Islet precursor cell (in vitro differentiated cells): ENCODE results near the gene TOP2B.

Source experiments
- DNase-seq: peaks from one replicate; pipeline ENCODE4 v3.0.0-alpha.2; 2018

The TOP2B gene

DNA sequence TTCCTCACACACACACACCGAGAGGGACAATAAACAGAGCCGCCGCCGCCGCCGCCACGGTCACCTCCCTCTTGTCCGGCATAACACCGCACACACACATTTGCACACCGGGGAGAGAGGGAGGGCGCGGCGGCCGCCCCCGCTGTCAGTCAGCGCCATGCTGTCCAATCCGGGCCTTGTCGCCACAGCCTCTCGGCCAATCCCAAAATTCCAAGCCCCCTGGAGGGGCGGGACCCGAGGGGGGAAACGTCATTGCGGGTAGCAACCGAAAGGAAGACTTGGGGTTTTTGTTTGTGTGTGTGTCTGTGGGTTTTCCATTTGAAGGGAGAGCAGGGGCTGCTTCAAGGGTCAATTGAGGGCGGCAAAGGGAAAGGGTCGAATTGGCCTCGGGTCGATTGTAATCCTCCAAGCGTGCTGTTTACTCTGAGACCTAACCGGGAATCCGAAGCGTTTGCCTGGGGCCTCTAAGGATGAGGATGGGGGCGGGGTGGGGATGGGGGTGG is at the start of gene TOP2B:
Gene TOP2B (minus strand): TSS at position 96 of the 503 bp plus-strand sequence. CDS start 610 bp downstream, outside the sequence.
- DNase-seq, result peak; percentile 98

DNA sequence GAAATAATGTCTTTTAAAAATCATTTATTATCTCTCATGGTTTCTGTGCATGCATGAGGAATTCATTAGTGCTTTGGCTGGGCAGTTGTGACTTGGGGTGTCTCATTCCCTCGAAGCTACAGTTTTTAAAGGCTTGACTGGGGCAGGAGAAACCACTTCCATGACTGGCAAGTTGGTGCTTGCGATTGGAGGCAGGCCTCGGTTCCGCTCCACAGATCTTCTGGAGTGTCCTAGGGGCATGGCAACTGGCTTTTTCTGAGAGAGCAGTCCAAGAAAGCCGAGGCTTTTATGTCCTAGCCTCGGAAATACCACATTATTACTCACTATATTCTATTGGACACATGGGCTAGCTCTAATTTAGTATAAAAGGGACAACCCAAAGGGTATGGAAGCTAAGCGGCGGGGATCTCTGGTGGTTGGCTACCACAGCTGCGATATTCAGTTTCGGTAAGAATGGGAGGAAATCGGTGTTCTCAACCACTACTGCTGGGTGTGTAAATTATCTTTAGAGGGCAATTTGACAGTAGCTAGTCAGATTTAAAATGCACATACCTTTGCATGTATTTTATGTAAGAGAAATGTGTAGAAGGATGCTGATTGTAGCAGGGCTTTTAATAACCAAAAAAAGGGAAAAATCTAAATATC is 48.8 kb upstream of the TOP2B start:
- no peak for DNase-seq

- DNase-seq, result no peak
Measured at GRCh38 chr3:25711090-25711489, 46.4 kb upstream of the TOP2B start.

- no peak for DNase-seq
Measured at GRCh38 chr3:25708036-25708435, 43.3 kb upstream of the TOP2B start.

DNA sequence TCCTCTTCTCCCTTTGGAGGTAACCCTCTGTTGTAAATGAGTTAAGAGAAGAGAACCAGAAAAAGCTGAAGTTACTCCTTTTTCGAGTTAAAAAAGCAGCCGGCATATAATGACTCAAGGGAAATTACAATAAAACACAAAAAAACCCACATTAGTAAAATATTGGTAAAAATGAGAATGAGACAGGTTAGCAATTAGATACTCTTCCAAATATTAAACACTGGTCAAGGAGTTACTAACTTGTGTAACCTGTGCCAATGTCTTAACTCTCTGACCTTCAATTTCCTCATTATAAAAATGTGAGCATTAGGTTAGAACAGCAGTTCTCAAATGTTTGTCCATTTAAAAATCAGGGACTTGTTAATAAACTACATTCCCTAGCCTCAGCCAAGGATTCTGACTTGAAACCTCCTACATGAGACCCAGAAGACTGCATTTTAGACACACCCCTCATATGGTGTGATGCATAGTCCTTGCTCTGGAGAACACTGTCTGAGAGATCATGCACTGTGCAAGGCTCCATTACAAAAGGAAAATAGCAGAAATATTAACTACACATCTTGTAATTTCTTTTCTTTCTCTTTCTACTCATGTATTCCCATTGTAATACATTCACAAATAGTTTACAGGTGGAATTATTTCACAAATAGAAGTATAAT is 42.7 kb upstream of the TOP2B start:
- no peak for DNase-seq

GRCh38 chr3:25706213-25706612 is 41.5 kb upstream of the TOP2B start:
- DNase-seq, result no peak

GRCh38 chr3:25697553-25697952 is 32.8 kb upstream of the TOP2B start:
- no peak for DNase-seq

- no peak for DNase-seq
Measured at GRCh38 chr3:25695731-25696420, 31.2 kb upstream of the TOP2B start.

GRCh38 chr3:25693238-25693637 is 28.5 kb upstream of the TOP2B start:
- DNase-seq, result no peak

- DNase-seq, result no peak
Measured at GRCh38 chr3:25692341-25692740, 27.6 kb upstream of the TOP2B start.

DNA sequence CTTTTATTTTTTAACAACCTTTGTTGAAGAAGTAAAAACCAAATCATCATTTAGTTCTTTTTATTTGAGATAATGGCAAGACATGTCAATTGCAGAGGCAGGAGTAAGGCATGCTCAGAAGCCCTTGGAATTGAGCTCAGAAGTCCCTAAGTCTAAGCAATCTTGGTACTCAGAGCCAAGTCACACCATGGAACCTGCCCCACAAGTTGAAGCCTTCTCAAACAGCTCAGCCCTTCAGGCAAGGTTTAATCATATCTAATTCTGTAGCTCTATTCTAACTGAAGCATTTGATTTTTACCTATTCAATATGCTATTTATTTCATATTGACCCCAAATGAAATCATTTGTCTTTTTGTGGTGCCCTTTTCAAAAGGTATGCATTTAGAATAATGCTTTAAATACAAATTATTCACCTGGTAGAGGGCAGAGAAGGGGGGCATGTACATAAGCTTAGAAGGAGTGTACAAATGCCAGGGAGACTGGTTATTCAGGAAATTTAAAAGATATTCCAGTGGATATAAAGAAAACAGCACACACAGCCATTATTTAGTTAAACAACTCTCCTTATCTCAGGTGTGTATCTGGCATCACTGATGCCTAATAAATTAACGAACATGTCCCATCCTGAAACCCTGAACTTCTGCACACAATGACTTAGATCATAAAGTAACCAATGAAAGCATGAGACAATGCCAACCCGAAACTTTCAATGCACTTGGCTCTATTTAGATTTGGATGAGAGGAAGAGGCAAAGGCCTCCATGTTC is 26.2 kb upstream of the TOP2B start:
- DNase-seq, result no peak

DNA sequence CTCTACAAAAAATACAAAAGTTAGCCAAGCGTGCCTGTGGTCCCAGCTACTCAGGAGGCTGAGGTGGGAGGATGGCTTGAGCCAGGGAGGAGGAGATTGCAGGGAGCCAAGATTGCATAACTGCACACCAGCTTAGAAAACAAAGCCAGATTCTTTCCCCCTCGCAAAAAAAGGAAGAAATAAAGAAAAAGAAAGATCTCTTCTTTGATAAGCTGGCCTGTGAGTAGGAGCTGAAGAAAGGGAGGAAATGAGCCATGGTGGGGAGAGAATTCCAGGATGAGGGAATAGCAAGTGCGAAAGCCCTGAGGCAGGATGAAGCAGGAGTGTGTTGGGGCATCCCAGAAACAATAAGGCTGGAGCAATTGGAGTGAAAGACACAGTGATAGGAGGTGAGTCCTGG is 24.5 kb upstream of the TOP2B start:
- peak; percentile 66 for DNase-seq

DNA sequence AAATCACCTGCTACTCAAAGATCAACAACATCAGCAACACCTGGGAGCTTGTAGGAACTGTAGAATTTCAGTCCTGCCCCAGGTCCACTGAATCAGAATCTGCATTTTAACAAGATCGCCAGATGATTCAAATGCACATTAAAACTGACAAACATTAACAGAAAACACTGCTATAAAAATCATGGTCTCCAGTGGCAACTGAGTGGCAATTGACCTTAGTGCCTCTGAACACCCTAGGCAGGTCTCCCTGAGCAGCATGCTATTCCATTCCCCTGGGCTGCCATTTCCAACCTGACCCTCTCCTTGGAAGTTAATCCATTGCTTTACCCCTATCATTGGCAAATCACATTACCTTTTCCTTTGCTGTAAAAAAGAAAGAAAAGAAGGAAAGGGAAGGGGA is 23.0 kb upstream of the TOP2B start:
- no peak for DNase-seq

GRCh38 chr3:25686766-25687165 is 22.1 kb upstream of the TOP2B start:
- no peak for DNase-seq

DNA sequence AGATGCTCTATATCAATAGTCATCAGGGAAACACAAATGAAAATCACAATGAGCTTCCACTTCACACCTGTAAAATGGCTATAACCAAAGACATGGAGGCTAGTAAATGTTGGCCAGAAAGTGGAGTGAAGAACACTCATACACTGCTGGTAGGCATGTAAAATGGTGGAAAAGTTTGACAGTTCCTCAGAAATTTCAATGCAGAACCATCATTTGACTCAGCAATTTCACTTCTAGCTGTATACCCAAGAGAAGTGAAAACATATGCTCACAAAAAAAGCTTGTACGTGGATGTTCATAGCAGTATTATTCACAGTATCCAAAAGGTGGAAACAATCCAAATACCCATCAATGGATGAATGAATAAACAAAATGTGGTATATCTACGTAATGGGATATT is 19.2 kb upstream of the TOP2B start:
- no peak for DNase-seq

GRCh38 chr3:25683410-25683809 is 18.7 kb upstream of the TOP2B start:
- no peak for DNase-seq

DNA sequence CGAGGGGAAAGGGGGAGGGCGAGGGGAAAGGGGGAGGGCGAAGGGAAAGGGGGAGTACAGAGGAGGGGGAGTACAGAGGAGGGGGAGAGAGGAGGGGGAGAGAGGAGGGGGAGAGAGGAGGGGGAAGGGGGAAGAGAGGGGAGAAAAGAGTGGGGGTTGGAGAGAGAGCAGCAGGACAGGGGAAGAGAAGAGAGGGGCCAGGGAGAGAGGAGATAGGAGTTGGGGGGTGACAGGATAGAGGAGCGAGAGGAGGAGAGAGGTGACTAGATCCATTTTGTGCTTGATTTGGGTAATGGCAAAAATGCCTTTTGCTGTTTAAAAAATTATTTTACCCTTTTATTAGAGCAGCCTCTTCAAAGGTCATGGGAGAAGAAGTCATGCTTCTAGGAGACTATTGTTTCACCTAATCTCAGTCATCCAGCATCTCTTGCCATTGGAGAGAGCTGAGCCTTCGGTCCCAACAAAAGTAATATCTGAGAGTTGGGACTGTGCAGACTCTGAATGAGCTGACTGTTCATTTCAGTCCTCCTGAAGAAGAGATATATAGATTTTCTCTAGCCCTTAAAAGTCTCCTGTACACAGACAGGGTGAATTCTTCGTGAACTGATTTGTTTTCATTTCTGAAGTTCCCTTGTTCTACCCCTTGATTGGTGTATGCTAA is 15.1 kb upstream of the TOP2B start:
- DNase-seq, result no peak

- DNase-seq, result no peak
Measured at GRCh38 chr3:25679166-25679565, 14.5 kb upstream of the TOP2B start.

DNA sequence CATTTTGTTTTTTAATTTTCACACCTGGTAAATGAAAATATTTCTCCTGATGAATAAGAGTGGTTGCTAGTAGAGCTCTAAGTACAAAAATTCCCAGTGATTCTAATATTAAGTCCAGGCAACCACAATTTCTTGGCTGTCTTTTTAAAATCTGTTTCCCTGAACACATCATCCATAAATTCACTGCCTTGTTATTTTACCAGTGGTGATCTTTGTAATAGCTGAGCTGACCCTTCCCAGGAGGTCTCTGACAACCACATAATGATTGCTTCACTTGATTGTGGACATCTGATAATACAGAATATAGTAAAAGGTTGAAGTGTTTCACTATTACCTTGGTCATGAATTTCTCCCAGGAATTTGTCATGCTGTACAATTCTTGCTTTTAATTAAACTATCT is 13.9 kb upstream of the TOP2B start:
- DNase-seq, result no peak

- no peak for DNase-seq
Measured at GRCh38 chr3:25677121-25677520, 12.4 kb upstream of the TOP2B start.

- DNase-seq, result no peak
Measured at GRCh38 chr3:25674670-25675069, 10.0 kb upstream of the TOP2B start.

DNA sequence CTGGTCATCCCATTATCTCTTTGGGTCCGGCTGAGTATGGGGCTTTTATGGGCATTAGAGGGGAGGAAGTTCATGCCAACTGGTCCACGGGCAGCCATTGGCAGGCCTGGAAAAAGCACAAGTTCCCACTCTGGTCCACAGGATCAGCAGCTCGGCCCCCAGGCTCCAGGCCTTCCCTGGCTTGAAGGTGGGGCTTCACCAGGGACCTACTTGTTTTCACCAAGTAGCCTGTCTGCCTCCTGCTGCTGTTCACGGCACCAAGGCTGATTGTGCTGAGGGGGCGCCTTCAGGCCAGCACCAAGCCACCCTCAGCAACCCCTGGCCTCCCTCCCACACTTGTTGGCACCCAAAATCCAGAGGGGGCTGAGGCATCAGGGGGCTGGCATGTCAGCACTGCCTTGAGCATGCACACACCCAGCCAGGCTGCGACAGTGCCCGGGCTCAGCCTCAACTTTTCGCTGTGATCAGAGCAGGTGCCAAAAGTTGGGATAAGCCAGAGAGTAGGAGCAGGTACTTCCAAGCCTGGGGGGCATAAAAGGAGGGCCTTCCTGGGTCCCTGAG is 9.1 kb upstream of the TOP2B start:
- DNase-seq, result no peak
